HEK293 (cell line): Measurements from ENCODE around the gene MRPL11.

Experiments
- ZNF341 ChIP-seq: fragments of 450-650 bp; formaldehyde crosslinking; IDR thresholded peaks from 2 replicates; pipeline ENCODE4; 2016; ENCODE audit warnings: low read depth, missing biosample characterization, missing genetic modification characterization
- TF ChIP-seq, protein P1 (sequence below): IDR thresholded peaks from 2 replicates; pipeline ENCODE4 v1.6.1; 2011; ENCODE audit warnings: mild to moderate bottlenecking, low read depth, low read length, borderline replicate concordance
- TF ChIP-seq, protein P2 (sequence below): fragments of 450-650 bp; formaldehyde crosslinking; IDR thresholded peaks from 2 replicates; pipeline ENCODE4 v1.5.1; 2016; ENCODE audit warnings: missing biosample characterization, missing genetic modification characterization

DNA sequence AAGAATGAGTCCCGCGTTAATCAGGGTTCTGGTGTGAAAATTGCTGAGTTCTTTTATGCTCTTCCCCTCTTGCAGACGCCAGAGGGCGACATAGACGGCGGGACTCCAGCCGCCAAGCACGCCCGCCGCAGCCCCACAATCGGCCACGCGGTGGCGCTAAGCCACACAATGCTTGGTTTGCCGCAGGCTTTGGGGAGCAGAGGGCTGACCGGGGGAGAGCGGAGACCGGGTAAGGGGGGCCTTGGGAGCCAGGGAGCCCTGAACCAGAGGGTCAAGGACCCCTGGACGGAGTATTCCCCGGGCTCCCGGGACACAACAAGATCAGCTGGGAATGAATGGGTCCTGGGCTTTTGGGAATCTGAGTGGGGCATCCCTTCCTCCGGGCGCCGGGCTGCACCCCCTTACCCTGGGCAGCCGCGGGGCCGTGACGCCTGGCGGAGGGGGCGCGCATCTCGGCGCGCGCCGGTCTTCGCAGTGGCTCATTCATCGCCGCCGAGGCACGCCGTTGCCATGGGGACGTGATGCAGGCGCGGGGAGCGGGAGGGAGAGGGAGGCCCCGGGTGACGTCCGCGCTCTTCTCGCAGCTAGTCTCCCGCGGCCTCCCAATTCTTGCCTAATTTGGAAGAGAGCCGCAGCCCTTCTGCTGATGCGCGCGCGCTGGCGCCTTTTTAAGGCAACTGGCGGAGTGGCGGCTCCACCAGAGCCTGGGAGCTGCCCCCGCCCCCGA lies 30.0 kb downstream of the MRPL11 start:
- TF ChIP-seq, protein P1, sequence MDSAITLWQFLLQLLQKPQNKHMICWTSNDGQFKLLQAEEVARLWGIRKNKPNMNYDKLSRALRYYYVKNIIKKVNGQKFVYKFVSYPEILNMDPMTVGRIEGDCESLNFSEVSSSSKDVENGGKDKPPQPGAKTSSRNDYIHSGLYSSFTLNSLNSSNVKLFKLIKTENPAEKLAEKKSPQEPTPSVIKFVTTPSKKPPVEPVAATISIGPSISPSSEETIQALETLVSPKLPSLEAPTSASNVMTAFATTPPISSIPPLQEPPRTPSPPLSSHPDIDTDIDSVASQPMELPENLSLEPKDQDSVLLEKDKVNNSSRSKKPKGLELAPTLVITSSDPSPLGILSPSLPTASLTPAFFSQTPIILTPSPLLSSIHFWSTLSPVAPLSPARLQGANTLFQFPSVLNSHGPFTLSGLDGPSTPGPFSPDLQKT: no peak
- TF ChIP-seq, protein P2, sequence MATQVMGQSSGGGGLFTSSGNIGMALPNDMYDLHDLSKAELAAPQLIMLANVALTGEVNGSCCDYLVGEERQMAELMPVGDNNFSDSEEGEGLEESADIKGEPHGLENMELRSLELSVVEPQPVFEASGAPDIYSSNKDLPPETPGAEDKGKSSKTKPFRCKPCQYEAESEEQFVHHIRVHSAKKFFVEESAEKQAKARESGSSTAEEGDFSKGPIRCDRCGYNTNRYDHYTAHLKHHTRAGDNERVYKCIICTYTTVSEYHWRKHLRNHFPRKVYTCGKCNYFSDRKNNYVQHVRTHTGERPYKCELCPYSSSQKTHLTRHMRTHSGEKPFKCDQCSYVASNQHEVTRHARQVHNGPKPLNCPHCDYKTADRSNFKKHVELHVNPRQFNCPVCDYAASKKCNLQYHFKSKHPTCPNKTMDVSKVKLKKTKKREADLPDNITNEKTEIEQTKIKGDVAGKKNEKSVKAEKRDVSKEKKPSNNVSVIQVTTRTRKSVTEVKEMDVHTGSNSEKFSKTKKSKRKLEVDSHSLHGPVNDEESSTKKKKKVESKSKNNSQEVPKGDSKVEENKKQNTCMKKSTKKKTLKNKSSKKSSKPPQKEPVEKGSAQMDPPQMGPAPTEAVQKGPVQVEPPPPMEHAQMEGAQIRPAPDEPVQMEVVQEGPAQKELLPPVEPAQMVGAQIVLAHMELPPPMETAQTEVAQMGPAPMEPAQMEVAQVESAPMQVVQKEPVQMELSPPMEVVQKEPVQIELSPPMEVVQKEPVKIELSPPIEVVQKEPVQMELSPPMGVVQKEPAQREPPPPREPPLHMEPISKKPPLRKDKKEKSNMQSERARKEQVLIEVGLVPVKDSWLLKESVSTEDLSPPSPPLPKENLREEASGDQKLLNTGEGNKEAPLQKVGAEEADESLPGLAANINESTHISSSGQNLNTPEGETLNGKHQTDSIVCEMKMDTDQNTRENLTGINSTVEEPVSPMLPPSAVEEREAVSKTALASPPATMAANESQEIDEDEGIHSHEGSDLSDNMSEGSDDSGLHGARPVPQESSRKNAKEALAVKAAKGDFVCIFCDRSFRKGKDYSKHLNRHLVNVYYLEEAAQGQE (tag by site-specific recombination): no peak
- TF ChIP-seq ZNF341 (tag by site-specific recombination): peak; percentile 83
